ENCODE measurements around the gene GPBAR1. TPM values are rescaled to one million over a fixed set of nuclear protein-coding genes. Genes with fewer than 3 reads are reported as not detected.

GPBAR1 gene
- total RNA-seq, 4 donors from 2014 or later, result 4.6 to 37.8 (median 13.5) TPM

DNA sequence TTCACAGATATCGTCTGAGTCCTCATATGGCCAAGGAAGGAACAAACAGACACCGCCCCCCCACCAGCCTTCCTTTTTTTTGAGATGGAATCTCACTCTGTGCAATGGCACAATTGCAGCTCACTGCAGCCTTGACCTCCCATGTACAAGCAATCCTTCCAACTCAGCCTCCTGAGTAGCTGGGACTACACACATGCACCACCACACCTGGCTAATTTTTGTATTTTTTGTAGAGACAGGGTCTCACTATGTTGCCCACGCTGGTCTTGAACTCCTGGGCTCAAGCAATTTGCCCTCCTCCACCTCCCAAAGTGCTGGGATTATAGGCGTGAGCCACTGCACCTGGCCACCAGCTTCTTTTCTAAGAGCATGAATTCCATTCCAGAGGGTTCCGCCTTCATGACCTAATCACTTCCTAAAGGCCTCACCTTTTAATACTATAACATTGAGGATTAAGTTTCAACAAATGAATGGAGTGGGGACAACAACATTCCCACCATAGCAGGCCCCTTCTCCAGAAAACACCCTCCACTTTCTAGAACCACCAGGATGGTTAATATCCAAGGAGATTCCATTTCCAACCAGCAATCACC is 33.7 kb downstream of the GPBAR1 start:
- TF ChIP-seq EP300 (IDR thresholded peaks at IDR 0.05), result no peak
- TF ChIP-seq, protein P1, sequence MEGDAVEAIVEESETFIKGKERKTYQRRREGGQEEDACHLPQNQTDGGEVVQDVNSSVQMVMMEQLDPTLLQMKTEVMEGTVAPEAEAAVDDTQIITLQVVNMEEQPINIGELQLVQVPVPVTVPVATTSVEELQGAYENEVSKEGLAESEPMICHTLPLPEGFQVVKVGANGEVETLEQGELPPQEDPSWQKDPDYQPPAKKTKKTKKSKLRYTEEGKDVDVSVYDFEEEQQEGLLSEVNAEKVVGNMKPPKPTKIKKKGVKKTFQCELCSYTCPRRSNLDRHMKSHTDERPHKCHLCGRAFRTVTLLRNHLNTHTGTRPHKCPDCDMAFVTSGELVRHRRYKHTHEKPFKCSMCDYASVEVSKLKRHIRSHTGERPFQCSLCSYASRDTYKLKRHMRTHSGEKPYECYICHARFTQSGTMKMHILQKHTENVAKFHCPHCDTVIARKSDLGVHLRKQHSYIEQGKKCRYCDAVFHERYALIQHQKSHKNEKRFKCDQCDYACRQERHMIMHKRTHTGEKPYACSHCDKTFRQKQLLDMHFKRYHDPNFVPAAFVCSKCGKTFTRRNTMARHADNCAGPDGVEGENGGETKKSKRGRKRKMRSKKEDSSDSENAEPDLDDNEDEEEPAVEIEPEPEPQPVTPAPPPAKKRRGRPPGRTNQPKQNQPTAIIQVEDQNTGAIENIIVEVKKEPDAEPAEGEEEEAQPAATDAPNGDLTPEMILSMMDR (IDR thresholded peaks at IDR 0.05), result no peak
- TF ChIP-seq POLR2A (IDR thresholded peaks at IDR 0.05), result no peak
- peaks cover 0 to 50% (median 19%) of the 10 kb centered on the region in 4 donors for H3K4me1 ChIP-seq
- H3K27ac ChIP-seq, result peak overlapping the region in 2 of 4 donors; percentile 45 to 100
- whole genome bisulfite sequencing, 2 donors, result 85 to 90% methylated on average over 5 of the region's 5 CpGs
- no peaks in the 10 kb centered on the region for H3K9me3 ChIP-seq
- no peaks in the 10 kb centered on the region for H3K27me3 ChIP-seq
- H3K36me3 ChIP-seq, result no peaks in the 10 kb centered on the region
- DNase-seq (ENCODE audit: low spot score in 2 of 2), result no peak
- no peak overlapping the region for H3K4me3 ChIP-seq

DNA sequence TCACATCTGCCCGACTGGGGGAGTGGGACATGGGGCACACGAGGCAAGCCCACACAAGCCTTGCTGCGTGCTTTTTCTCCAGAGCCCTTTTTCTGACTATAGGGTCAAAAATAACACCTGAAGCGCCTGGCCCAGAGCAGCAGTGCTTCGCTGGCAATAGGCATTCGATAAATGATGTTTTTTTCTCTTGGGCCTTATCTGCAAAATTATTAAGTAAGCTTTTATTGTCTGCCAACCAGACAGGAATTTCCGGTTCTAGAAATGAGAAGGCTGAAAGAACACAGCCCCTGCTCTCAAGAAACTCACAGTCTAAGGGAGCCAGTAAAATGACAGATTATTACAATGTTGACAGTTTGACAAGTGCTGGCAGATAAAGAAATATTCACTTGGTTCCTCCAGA is 34.2 kb downstream of the GPBAR1 start:
- H3K4me1 ChIP-seq, result peaks cover 0 to 45% (median 15%) of the 10 kb centered on the region in 4 donors
- peak overlapping the region in 3 of 4 donors; percentile 18 to 45 (median 29) for H3K27ac ChIP-seq
- no peaks in the 10 kb centered on the region for H3K9me3 ChIP-seq
- no peak for DNase-seq (ENCODE audit: low spot score in 2 of 2)
- no peaks in the 10 kb centered on the region for H3K27me3 ChIP-seq
- H3K4me3 ChIP-seq, result no peak overlapping the region
- TF ChIP-seq POLR2A (IDR thresholded peaks at IDR 0.05) (no peak), EP300 (IDR thresholded peaks at IDR 0.05) (no peak)
- TF ChIP-seq, protein P1 (IDR thresholded peaks at IDR 0.05), result no peak
- H3K36me3 ChIP-seq, result no peaks in the 10 kb centered on the region
- WGBS, 2 donors, result 68 to 72% methylated on average over 7 of the region's 7 CpGs

DNA sequence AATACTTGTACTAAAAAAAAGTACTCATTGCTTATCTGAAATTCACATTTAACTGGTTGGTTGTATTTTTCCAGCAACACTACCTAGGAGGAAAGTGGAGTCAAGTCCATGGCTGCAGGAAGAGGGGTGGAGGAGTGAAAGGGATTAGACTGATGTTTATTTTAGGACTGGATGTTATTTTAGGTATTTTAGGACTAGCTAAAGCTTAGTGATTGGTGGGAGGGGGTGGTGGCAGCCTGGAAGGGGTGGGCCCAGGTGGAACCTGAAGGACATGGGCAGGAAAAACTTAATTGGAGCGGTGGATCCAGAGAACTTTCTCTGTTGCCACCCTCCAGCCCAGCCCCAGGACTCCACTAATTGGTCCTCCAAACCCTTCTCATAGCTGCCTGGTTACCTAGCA is 35.4 kb downstream of the GPBAR1 start:
- H3K27ac ChIP-seq, result peak overlapping the region in 2 of 4 donors; percentile 62 to 73

DNA sequence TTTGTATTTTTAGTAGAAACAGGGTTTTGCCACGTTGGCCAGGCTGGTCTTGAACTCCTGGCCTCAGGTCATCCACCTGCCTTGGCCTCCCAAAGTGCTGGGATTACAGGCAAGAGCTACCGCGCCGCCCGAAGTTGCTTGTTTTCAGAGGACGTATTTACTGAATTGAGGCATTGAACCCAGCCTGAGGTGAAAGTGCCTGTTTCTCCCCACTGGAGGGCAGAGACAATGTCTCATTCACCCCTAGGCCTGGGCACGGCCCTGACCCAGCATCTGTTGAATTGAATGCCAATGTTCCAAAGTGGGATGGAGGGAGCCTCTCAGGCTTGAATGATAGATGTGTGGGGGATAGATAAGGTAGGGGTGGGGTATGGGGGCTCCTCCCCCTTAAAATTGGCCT is 36.0 kb downstream of the GPBAR1 start:
- H3K36me3 ChIP-seq, result no peaks in the 10 kb centered on the region
- TF ChIP-seq, protein P1 (IDR thresholded peaks at IDR 0.05), result peak in 2 of 5 experiments; percentile 7 to 24
- TF ChIP-seq POLR2A (IDR thresholded peaks at IDR 0.05), result no peak
- TF ChIP-seq EP300 (IDR thresholded peaks at IDR 0.05), result no peak
- no peaks in the 10 kb centered on the region for H3K27me3 ChIP-seq
- peaks cover 0 to 36% (median 0%) of the 10 kb centered on the region in 4 donors for H3K4me1 ChIP-seq
- DNase-seq (ENCODE audit: low spot score in 2 of 2), result no peak
- no peak overlapping the region for H3K4me3 ChIP-seq
- peak overlapping the region in 2 of 4 donors; percentile 62 to 73 for H3K27ac ChIP-seq
- H3K9me3 ChIP-seq, result no peaks in the 10 kb centered on the region
- WGBS, 2 donors, result 54 to 78% methylated on average over 7 of the region's 7 CpGs

More for the DNA sequence above, 35.4 kb downstream of the GPBAR1 start:
- 94 to 100% methylated on average over 1 of the region's 1 CpG for WGBS, 2 donors
- DNase-seq (ENCODE audit: low spot score in 2 of 2), result no peak
- no peaks in the 10 kb centered on the region for H3K27me3 ChIP-seq
- H3K4me1 ChIP-seq, result peaks cover 0 to 36% (median 3%) of the 10 kb centered on the region in 4 donors
- H3K4me3 ChIP-seq, result no peak overlapping the region
- no peaks in the 10 kb centered on the region for H3K36me3 ChIP-seq
- no peaks in the 10 kb centered on the region for H3K9me3 ChIP-seq
- TF ChIP-seq, protein P1 (IDR thresholded peaks at IDR 0.05), result no peak
- TF ChIP-seq POLR2A (IDR thresholded peaks at IDR 0.05), result no peak
- TF ChIP-seq EP300 (IDR thresholded peaks at IDR 0.05), result no peak

DNA sequence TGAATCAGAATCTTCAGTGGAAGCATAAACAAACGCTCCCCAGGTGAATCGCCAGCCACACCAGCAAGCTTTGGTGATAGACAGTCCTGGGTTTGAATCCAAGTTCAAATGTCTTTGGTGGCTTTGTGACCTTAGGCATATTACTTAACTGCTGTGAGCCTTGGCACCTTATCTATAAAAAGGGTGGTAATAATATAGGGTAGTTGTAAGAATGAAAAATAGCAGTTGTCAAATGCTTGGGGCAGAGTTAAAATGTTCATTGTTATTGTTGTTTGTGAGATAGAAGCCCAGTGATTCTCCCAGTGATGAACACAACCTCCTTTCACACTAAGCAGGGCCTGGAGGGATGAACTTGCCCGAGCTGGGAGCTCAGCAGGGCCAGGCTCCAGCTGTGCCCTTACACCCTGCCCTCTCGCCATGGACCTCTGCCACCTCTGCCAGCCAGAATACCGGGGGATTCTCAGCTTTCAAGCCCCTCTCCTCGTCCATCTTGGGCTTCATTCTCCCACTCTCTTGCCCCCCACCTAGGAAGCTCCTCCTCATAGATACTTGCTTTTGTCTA is 37.6 kb downstream of the GPBAR1 start:
- TF ChIP-seq EP300 (IDR thresholded peaks at IDR 0.05) (no peak), POLR2A (IDR thresholded peaks at IDR 0.05) (no peak)
- TF ChIP-seq, protein P1 (IDR thresholded peaks at IDR 0.05), result no peak
- H3K4me1 ChIP-seq, result peaks cover 0 to 27% (median 0%) of the 10 kb centered on the region in 4 donors
- no peak overlapping the region for H3K4me3 ChIP-seq
- H3K36me3 ChIP-seq, result no peaks in the 10 kb centered on the region
- DNase-seq (ENCODE audit: low spot score in 2 of 2), result no peak
- WGBS, 2 donors, result 58 to 71% methylated on average over 6 of the region's 6 CpGs
- peak overlapping the region in 1 of 4 donors; percentile 40 for H3K27ac ChIP-seq
- H3K9me3 ChIP-seq, result no peaks in the 10 kb centered on the region
- H3K27me3 ChIP-seq, result no peaks in the 10 kb centered on the region
